Breast epithelium (tissue), 4 donors: ENCODE results near the gene MCM6. TPM values are rescaled to one million over a fixed set of nuclear protein-coding genes. Genes with fewer than 3 reads are reported as not detected.
"Not testable (repeated sequence)": the region's sequence is repeated elsewhere in the genome, so short reads cannot be mapped to it uniquely, and the experiment has no call there.

Source experiments
- DNase-seq, 2 donors: peaks; one replicate each; pipeline ENCODE4 v3.0.0-alpha.2; 2019; ENCODE audit warnings: low spot score in 2 of 2
- H3K27ac ChIP-seq, 2 donors: fragments of 200-600 bp; sonication (generic) in 1 of 2; one replicate each; pipeline ENCODE4 v1.5.1; 2016 to 2019; ENCODE audit warnings: mild to moderate bottlenecking in 1 of 2
- H3K27me3 ChIP-seq, 2 donors: fragments of 200-600 bp; sonication (generic) in 1 of 2; one replicate each; pipeline versions ENCODE4 v1.5.1 to v1.6.0; 2017 to 2019; ENCODE audit warnings: control low read depth in 1 of 2, mild to moderate bottlenecking in 1 of 2
- H3K36me3 ChIP-seq: fragments of 200-600 bp; one replicate; pipeline ENCODE4 v1.5.1; 2019
- H3K4me1 ChIP-seq, 2 donors: fragments of 200-600 bp; sonication (generic); one replicate each; pipeline ENCODE4 v1.5.1; 2016 to 2019; ENCODE audit warnings: control low read depth in 1 of 2
- H3K4me3 ChIP-seq, 3 donors: fragments of 200-600 bp; sonication (generic); 1 replicate in 2 of 3; 2 replicates in 1 of 3; pipeline ENCODE4 v1.5.1; 2016 to 2019; ENCODE audit warnings: mild to moderate bottlenecking in 3 of 3, moderate library complexity in 2 of 3
- H3K9me3 ChIP-seq, 2 donors: fragments of 200-600 bp; sonication (generic) in 1 of 2; one replicate each; pipeline ENCODE4 v1.5.1; 2016 to 2019; ENCODE audit warnings: control low read depth in 1 of 2
- CTCF ChIP-seq, 3 donors: fragments of 450-650 bp; IDR thresholded peaks; one replicate each; pipeline ENCODE4 v1.5.1; 2016 to 2017; ENCODE audit warnings: antibody characterized with exemption in 3 of 3, mild to moderate bottlenecking in 3 of 3, moderate library complexity in 3 of 3
- POLR2A ChIP-seq: fragments of 450-650 bp; IDR thresholded peaks from one replicate; pipeline ENCODE4 v1.6.1; 2016; ENCODE audit warnings: antibody characterized with exemption, mild to moderate bottlenecking, moderate library complexity
- POLR2AphosphoS5 ChIP-seq, 3 donors: sonication (generic); formaldehyde crosslinking; IDR thresholded peaks; one replicate each; pipeline ENCODE4 v1.6.1; 2017; ENCODE audit warnings: antibody characterized with exemption in 3 of 3
- intact Hi-C: fragments of 100-400 bp; cut with DNase I; formaldehyde crosslinking; loops from one replicate; pipeline ENCODE4 v1.15.1; 2023; ENCODE audit warnings: low total_unique reads
- total RNA-seq, 3 donors: library from RNA; depleted of rRNA; stranded (reverse); fragments of >200 nt; gene quantifications; one replicate each; pipeline ENCODE4 v1.1.0, GENCODE V29; 2016

Gene MCM6
- total RNA-seq, 3 donors from 2014 or later, result 10.9 to 11.8 (median 11.3) TPM

- no peak for DNase-seq
- no peaks in the 10 kb centered on the region for H3K36me3 ChIP-seq
- no peaks in the 10 kb centered on the region for H3K27me3 ChIP-seq
- intact Hi-C loops, result no loop called here
- H3K4me1 ChIP-seq, result no peaks in the 10 kb centered on the region
- H3K27ac ChIP-seq, result no peak overlapping the region
- no peak overlapping the region for H3K4me3 ChIP-seq
- no peaks in the 10 kb centered on the region for H3K9me3 ChIP-seq
- TF ChIP-seq POLR2A (no peak), POLR2AphosphoS5 (IDR thresholded peaks at IDR 0.05) (no peak), CTCF (IDR thresholded peaks at IDR 0.05) (no peak)
Measured at GRCh38 chr2:135898234-135898786, 22.1 kb upstream of the MCM6 start.

- no peak overlapping the region for H3K4me3 ChIP-seq
- H3K36me3 ChIP-seq, result no peaks in the 10 kb centered on the region
- no peaks in the 10 kb centered on the region for H3K27me3 ChIP-seq
- no peak overlapping the region for H3K27ac ChIP-seq
- DNase-seq, result no peak
- no peaks in the 10 kb centered on the region for H3K4me1 ChIP-seq
- TF ChIP-seq POLR2AphosphoS5 (IDR thresholded peaks at IDR 0.05), result no peak
- no peak for TF ChIP-seq POLR2A
- TF ChIP-seq CTCF (IDR thresholded peaks at IDR 0.05), result no peak
- no peaks in the 10 kb centered on the region for H3K9me3 ChIP-seq
- intact Hi-C loops, result no loop called here
Measured at GRCh38 chr2:135894930-135895329, 18.7 kb upstream of the MCM6 start.

- no peaks in the 10 kb centered on the region for H3K27me3 ChIP-seq
- no peaks in the 10 kb centered on the region for H3K36me3 ChIP-seq
- H3K9me3 ChIP-seq, result no peaks in the 10 kb centered on the region
- H3K4me1 ChIP-seq, result no peaks in the 10 kb centered on the region
- intact Hi-C loops, result no loop called here
- H3K4me3 ChIP-seq, result no peak overlapping the region
- TF ChIP-seq POLR2AphosphoS5 (IDR thresholded peaks at IDR 0.05), result no peak
- TF ChIP-seq POLR2A, result no peak
- no peak for TF ChIP-seq CTCF (IDR thresholded peaks at IDR 0.05)
- DNase-seq, result no peak
- no peak overlapping the region for H3K27ac ChIP-seq
Measured at GRCh38 chr2:135893374-135893794, 17.1 kb upstream of the MCM6 start.

GRCh38 chr2:135890835-135891234, 14.6 kb upstream of the MCM6 start:
- H3K4me1 ChIP-seq, result no peaks in the 10 kb centered on the region
- H3K27ac ChIP-seq, result no peak overlapping the region
- H3K4me3 ChIP-seq, result no peak overlapping the region
- intact Hi-C loops, result no loop called here
- H3K36me3 ChIP-seq, result no peaks in the 10 kb centered on the region
- H3K9me3 ChIP-seq, result no peaks in the 10 kb centered on the region
- DNase-seq, result no peak
- no peaks in the 10 kb centered on the region for H3K27me3 ChIP-seq
- TF ChIP-seq POLR2A (no peak), POLR2AphosphoS5 (IDR thresholded peaks at IDR 0.05) (no peak), CTCF (IDR thresholded peaks at IDR 0.05) (no peak)

GRCh38 chr2:135890149-135890548, 13.9 kb upstream of the MCM6 start:
- Histone ChIP-seq H3K36me3 (no peaks in the 10 kb centered on the region), H3K27me3 (no peaks in the 10 kb centered on the region), H3K4me3 (no peak overlapping the region), H3K27ac (no peak overlapping the region), H3K9me3 (no peaks in the 10 kb centered on the region), H3K4me1 (no peaks in the 10 kb centered on the region)
- intact Hi-C loops, result no loop called here
- no peak for DNase-seq
- TF ChIP-seq POLR2AphosphoS5 (IDR thresholded peaks at IDR 0.05), result no peak
- TF ChIP-seq POLR2A, result no peak
- TF ChIP-seq CTCF (IDR thresholded peaks at IDR 0.05), result no peak

- intact Hi-C loops, H3K36me3 ChIP-seq, DNase-seq, H3K4me3 ChIP-seq, H3K4me1 ChIP-seq, H3K9me3 ChIP-seq, H3K27me3 ChIP-seq, H3K27ac ChIP-seq: not testable (repeated sequence)
Measured at GRCh38 chr2:135888587-135888986, 12.3 kb upstream of the MCM6 start.
